Effector memory CD4-positive, alpha-beta T cell (primary cell): ENCODE results near the gene DNMT3B.
"Not testable (repeated sequence)": the region's sequence is repeated elsewhere in the genome, so short reads cannot be mapped to it uniquely, and the experiment has no call there.

Experiments
- DNase-seq, 3 donors: peaks; one replicate each; pipeline ENCODE4 v3.0.0-alpha.2; 2020
- H3K27ac ChIP-seq: 2 replicates; pipeline ENCODE4 v1.7.0; 2013; ENCODE audit warnings: mild to moderate bottlenecking, low read length, moderate library complexity; ENCODE audit not compliant: insufficient read depth, poor library complexity, severe bottlenecking
- H3K27me3 ChIP-seq: replicated peaks from 2 replicates; pipeline ENCODE4 v1.7.0; 2013; ENCODE audit warnings: mild to moderate bottlenecking, low read length; ENCODE audit not compliant: insufficient read depth, control insufficient read depth, poor library complexity, severe bottlenecking
- H3K36me3 ChIP-seq: 2 replicates; pipeline ENCODE4 v1.7.0; 2013; ENCODE audit warnings: mild to moderate bottlenecking, low read length, moderate library complexity; ENCODE audit not compliant: control insufficient read depth, insufficient read depth
- H3K4me1 ChIP-seq: 2 replicates; pipeline ENCODE4 v1.7.0; 2013; ENCODE audit warnings: low read length, mild to moderate bottlenecking; ENCODE audit not compliant: control insufficient read depth, insufficient read depth, poor library complexity, severe bottlenecking
- H3K4me3 ChIP-seq: 2 replicates; pipeline ENCODE4 v1.7.0; 2013; ENCODE audit warnings: low read length, low read depth, mild to moderate bottlenecking; ENCODE audit not compliant: insufficient read depth, poor library complexity, severe bottlenecking
- H3K9me3 ChIP-seq: 2 replicates; pipeline ENCODE4 v1.7.0; 2013; ENCODE audit warnings: mild to moderate bottlenecking, low read length, moderate library complexity; ENCODE audit not compliant: control insufficient read depth

The DNMT3B gene

DNA sequence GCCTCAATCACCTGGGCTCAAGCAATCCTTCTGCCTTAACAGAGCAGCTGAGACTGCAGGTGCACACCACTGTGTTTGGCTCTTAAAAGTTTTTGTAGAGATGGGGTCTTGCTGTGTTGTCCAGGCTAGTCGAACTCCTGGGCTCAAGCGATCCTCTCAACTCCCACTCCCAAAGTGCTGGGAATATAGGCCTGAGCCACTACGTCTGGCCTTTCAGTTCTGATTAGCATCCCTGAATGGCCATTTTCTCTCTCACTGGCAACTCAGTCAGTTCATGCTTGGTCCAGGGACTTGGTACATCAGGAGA is 28.5 kb downstream of the DNMT3B start:
- no peak overlapping the region for H3K4me3 ChIP-seq
- no peaks in the 10 kb centered on the region for H3K36me3 ChIP-seq
- H3K4me1 ChIP-seq: peaks cover 22% of the 10 kb centered on the region
- DNase-seq: no peak
- no peak overlapping the region for H3K27ac ChIP-seq
- no peaks in the 10 kb centered on the region for H3K9me3 ChIP-seq
- H3K27me3 ChIP-seq: no peaks in the 10 kb centered on the region

DNA sequence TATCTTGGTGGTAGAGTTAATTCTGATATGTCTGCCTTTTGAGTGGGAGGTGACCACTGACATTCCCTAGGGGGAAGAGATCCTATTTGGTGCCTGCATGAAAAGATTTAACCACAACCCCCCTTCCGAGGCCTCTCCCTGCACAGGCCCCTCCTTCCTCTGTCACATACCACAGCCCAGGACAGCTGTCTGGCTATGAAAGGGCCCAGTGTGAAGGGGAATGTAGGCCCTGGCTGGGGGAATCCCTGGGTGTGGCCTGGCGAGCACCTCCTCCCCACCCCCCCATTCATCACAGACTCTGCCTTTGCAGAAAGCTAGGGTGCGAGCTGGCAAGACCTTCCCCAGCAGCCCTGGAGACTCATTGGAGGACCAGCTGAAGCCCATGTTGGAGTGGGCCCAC is 30.1 kb downstream of the DNMT3B start:
- peak overlapping the region; percentile 28 for H3K27ac ChIP-seq
- DNase-seq: peak in 2 of 3 donors; percentile 16 to 18
- H3K4me3 ChIP-seq: no peak overlapping the region
- no peaks in the 10 kb centered on the region for H3K9me3 ChIP-seq
- no peaks in the 10 kb centered on the region for H3K36me3 ChIP-seq
- H3K4me1 ChIP-seq: peaks cover 32% of the 10 kb centered on the region
- H3K27me3 ChIP-seq: no peaks in the 10 kb centered on the region

DNA sequence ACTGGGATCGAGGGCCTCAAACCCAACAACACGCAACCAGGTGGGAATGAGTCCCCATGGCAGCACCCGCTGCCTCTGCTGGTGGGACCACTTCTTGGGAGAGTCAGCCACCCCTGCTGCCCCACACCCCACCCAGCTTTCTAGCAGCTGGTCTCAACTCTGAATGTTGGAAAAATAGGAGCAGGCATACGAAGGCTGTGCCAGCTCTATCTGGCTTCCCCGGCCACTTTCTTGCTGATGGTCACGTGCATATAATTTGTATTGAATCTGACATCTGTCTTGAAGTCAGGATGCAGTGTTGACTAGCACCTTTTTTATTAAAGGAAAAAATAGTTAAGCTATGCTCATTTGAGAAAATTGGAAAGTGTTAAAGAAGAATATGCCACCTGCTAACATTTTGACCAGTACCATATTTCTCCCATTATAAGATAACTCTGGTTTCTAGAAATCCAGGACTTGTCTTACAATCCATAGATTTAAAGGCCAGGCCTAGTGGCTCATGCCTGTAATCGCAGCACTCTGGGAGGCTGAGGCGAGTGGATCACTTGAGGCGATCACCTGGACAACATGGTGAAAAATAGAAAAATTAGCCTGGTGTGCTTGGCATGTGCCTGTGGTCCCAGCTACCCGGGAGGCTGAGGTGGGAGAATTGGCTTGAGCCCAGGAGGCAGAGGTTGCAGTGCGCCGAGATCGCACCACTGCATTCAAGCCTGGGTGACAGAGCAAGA is 30.7 kb downstream of the DNMT3B start:
- Histone ChIP-seq H3K36me3 (no peaks in the 10 kb centered on the region), H3K4me3 (no peak overlapping the region), H3K4me1 (peaks cover 32% of the 10 kb centered on the region), H3K9me3 (no peaks in the 10 kb centered on the region), H3K27me3 (no peaks in the 10 kb centered on the region), H3K27ac (peak overlapping the region; percentile 42)
- DNase-seq: no peak

DNA sequence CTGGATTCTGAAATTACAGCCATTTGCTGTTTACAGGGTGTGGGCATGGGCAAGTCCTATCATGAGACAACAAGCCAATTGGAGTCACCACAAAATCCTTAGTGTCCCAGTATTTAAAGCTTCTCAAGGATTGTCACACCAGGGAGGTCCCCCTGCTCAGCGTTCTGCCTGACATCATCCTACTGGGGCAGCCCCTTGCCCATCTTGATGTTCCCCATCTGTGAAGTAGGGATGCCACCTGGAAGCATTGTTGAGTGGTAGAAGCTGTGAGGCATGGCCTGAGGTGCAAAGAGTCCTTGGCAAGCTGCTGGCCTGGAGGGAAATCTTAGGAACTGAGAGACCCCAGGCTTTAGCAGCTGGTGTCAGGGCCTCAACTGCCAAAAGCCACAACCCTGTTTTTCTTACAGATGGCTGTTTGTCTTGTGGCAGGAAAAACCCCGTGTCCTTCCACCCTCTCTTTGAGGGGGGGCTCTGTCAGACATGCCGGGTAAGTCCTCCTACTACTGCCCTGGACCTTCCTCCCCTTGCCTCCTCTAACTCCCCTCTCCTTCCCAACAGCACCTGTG is 34.3 kb downstream of the DNMT3B start:
- Histone ChIP-seq H3K27me3 (no peaks in the 10 kb centered on the region), H3K36me3 (no peaks in the 10 kb centered on the region), H3K4me3 (no peak overlapping the region), H3K9me3 (no peaks in the 10 kb centered on the region), H3K27ac (no peak overlapping the region), H3K4me1 (peaks cover 32% of the 10 kb centered on the region)
- DNase-seq: no peak

DNA sequence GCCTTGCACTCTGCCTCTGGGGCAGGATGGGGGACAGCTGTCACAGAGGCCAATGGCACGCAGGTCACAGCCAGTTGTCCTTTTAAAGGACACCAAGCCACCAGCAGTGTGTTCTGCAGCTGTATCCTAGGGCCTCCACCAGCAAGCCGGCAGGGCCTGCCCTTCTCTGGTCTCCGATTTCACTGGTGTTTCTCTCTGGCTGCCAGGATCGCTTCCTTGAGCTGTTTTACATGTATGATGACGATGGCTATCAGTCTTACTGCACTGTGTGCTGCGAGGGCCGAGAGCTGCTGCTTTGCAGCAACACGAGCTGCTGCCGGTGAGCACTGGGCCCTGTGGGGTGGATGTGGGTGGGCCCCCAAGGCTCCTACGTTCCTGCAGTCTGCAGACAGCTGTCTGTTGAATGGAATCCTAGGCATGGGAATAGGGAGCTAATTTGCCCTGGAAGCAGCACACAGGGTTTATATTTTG is 34.8 kb downstream of the DNMT3B start:
- Histone ChIP-seq H3K4me3 (no peak overlapping the region), H3K27me3 (no peaks in the 10 kb centered on the region), H3K4me1 (peaks cover 30% of the 10 kb centered on the region), H3K27ac (no peak overlapping the region), H3K9me3 (no peaks in the 10 kb centered on the region), H3K36me3 (no peaks in the 10 kb centered on the region)
- DNase-seq: no peak

DNA sequence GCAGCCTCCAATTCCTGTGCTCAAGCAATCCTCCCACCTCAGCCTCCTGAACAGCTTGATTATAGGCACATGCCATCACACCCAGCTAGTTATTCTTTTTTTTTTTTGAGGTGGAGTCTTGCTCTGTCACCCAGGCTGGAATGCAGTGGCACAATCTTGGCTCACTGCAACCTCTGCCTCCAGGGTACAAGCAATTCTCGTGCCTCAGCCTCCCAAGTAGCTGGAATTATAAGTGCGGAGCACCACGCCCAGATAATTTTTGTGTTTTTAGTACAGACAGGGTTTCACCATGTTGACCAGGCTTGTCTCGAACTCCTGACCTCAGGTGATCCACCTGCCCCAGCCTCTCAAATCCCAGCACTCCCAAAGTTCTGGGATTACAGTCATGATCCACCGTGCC is 35.4 kb downstream of the DNMT3B start:
- not testable (repeated sequence) for H3K4me3 ChIP-seq, H3K36me3 ChIP-seq, DNase-seq, H3K27me3 ChIP-seq, H3K27ac ChIP-seq, H3K9me3 ChIP-seq
- peaks cover 25% of the 10 kb centered on the region for H3K4me1 ChIP-seq

DNA sequence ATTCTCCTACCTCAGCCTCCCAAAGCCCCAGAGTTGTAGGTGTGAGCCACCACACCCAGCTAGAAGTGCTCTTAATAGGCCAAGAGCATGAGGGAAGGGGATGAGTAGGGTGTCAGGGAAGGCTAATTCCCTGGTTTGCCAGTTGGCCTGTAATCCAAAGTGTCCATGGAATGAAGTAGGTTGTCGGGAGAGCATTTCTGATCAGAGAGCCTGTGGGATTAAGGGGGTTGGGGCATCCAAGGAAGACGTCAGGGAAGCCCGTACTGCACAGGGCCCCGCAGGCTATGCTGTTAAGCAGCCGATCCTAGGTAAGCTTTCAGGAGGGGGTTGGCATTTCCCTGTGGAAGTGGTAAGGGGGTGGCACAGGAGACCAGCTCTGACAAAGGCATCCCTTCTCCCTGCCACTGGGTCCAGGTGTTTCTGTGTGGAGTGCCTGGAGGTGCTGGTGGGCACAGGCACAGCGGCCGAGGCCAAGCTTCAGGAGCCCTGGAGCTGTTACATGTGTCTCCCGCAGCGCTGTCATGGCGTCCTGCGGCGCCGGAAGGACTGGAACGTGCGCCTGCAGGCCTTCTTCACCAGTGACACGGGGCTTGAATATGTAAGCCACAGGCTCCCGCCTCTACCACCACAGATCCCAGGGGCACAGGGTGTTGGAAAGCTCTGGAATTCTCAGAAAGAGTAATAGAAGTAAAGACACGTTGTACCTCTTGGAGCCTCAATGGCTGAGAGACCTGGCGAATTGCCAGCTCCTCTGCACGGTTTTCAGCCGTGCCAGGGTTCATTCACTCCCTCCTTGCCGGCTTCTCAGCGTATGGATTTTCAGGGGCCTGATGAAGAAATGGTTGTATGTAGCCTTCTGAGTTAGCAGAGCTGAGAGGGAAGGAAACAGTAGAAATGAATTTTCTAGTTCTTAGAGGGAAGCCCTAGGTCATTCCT is 36.1 kb downstream of the DNMT3B start:
- Histone ChIP-seq H3K27ac (no peak overlapping the region), H3K4me1 (peaks cover 17% of the 10 kb centered on the region), H3K36me3 (no peaks in the 10 kb centered on the region), H3K27me3 (no peaks in the 10 kb centered on the region), H3K4me3 (no peak overlapping the region), H3K9me3 (no peaks in the 10 kb centered on the region)
- DNase-seq: no peak

DNA sequence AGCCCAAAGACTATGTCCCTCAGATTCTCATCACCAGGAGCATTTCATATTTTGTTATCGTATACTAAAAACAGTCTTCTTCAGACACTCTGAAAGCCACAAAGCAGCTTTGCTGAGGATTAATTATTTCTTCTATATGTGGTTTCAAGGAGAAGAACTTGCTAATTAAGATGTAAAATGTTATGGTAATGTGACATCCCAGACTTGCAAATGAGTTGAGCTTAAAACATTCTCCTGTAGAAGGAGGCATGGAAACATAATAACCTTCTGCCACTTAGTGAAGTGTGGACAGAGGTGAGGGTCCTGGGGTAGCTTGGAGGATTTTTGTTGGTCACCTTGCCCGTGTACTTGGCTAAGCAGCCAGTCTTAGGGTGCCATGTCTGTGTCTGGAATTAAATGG is 40.9 kb downstream of the DNMT3B start:
- Histone ChIP-seq H3K27ac (no peak overlapping the region), H3K9me3 (no peaks in the 10 kb centered on the region), H3K36me3 (no peaks in the 10 kb centered on the region), H3K4me1 (no peaks in the 10 kb centered on the region), H3K4me3 (no peak overlapping the region), H3K27me3 (no peaks in the 10 kb centered on the region)
- DNase-seq: no peak

DNA sequence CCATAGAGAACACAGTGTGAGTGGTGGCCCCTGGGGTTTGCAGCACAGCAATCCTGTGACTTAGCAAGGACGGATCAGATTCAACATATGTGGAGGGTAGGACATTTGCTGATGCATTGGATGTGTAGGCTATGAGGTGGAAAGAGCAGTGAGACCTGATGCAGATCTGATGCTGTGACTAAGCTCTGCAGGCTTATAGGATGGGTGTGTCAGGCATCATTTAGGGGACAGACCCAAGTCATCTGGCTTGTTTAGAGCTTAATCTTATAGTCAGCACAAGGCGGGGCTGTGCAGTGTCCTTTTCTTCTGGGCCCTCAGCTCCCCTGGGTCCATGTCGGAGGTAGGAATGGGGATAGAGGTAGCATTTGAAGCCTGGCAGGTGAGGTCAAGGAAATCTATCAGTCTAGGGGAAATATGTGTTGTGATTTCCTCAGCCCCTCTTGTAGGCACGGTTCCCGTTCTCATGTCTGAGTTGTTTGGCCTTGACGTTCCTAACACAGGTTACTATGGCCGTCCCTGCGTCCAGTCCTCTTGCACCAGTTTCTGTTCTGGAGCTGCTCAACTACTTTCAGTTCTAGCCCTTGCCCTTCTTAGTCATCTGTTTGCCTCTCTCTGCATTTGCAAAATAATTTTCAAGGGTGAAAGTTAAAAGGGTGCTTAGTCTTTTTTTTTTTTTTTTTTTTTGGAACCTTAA is 42.0 kb downstream of the DNMT3B start:
- no peaks in the 10 kb centered on the region for H3K27me3 ChIP-seq
- DNase-seq: no peak
- H3K9me3 ChIP-seq: no peaks in the 10 kb centered on the region
- H3K4me1 ChIP-seq: no peaks in the 10 kb centered on the region
- no peaks in the 10 kb centered on the region for H3K36me3 ChIP-seq
- H3K27ac ChIP-seq: no peak overlapping the region
- H3K4me3 ChIP-seq: no peak overlapping the region
